GM21723 (cell line): ENCODE measurements around the gene NRF1.

Source experiments
- ATAC-seq: cut with Tn5 transposase; IDR thresholded peaks from one replicate; pipeline ENCODE4 v1.9.1; 2021; ENCODE audit warnings: mild to moderate bottlenecking, moderate library complexity; ENCODE audit not compliant: unreplicated experiment

Gene NRF1

DNA sequence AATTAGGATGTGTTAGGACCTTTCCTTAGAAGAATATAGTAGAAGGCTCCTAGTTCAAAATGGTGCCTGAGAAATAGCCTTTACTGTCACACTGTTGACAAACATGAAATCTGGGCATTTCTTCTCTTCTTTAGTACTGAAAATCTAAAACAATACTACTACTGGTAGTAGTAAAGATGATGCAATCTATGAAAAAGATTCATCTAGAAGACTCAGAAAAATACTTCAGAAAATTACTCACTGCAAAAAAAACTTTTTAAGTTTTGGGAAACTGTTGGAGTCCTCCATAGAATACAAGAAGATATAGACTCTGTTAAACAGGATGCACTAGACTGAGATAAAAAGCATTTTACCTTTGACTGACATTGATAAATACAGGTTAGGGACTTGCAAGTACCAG, 67.1 kb downstream of the NRF1 start:
- no peak for ATAC-seq

DNA sequence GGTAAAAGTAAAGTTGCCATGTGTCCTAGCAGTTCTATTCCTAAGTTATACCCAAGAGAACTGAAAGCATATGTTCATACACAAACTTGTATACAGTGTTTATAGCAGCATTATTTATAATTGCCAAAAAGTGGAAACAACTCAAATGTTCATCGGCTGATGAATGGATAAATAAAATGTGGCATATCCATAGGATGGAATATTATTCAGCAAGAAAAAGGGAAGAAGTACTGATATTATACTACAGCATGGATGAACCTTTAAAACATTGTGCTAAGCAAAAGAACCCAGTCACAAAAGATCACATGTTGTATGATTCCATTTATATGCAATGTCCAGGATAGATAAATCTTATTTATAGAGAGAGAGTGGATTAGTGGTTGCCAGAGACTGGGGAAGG, 68.9 kb downstream of the NRF1 start:
- no peak for ATAC-seq

DNA sequence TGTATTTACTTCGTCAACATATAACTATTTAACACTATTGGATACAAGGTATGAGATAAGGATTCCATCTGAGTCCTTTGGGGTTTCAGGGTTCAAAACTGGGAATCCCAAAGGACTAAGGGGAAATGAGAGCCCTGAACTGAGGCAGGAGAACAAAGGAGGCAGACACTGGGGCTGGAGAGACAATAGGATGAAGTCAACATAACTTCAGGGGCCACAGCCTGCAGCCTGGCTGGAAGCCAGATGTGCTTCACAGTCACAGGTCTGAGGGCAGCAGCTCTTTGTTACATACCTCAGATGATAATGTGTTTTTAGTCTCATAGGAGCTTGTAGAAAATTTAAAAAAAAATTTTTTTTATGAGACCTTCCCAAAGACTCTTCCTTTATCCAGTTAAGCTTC, 73.3 kb downstream of the NRF1 start:
- no peak for ATAC-seq

DNA sequence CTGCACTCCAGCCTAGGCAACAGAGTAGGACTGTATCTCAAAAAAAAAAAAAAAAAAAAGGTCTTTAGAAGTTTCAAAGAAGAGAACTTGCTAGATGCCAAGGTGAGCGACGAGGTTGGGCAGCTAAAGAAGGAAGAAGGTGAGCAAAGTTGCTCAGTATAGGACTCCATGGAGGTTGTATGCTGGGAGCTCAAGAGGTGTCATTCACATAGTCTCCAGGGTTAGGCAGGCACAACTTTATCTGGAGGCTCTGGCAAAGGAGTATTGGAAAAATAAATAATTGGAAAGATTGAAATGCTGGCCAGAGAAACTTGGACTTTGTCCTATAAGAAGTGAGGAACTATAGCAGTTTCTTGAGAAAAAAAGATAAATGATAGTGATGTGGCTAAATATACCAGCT, 74.5 kb downstream of the NRF1 start:
- no peak for ATAC-seq

DNA sequence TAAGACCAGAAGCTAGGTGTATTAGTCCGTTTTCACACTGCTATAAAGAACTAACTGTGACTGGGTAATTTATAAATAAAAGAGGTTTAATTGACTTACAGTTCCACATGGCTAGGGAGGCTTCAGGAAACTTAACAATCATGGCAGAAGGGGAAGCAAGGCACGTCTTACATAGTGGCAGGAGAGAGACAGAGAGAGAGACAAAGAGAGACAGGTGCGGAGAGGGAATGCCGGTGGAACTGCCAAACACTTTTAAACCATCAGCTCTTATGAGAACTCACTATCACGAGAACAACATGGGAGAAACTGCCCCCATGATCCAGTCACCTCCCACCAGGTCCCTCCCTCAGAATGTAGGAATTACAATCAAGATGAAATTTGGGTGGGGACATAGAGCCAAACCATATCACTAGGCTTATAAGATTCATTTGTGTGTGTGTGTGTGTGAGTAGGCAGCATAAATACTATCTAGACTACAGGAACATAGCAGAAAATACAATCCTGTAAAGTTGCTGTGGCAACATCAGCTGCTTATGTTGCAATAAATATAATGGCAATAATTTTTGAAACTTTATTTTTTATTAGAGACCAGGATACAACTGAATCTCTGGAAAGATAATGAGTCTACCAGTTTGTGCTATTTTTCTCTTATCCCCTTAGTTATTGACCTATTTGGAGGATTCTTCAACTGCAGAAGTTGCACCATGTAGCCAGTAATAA, 77.1 kb downstream of the NRF1 start:
- no peak for ATAC-seq

DNA sequence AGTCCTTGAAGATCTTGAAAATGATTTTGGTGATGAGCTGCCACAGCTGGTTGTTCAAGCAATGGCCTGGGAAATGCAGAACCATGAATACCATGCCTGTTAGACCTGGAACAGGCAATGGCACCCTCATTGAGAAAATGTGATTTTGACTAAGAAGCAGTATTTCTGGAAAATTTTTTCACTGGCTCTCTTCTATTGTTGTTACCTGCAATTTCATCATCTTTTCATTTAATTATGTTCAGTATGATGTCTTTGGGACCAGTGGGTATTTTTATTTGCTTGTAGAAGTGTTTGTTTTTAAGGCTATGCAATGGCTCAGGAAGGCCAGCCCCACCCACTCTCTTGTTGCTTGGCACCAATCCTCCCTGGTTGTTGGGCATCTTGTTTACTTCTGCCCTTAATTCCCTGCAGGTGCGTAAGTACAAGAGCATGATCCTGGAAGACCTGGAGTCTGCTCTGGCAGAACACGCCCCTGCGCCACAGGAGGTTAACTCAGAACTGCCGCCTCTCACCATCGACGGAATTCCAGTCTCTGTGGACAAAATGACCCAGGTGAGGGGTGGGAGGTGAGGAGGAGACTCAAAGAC, 78.6 kb downstream of the NRF1 start:
- no peak for ATAC-seq

DNA sequence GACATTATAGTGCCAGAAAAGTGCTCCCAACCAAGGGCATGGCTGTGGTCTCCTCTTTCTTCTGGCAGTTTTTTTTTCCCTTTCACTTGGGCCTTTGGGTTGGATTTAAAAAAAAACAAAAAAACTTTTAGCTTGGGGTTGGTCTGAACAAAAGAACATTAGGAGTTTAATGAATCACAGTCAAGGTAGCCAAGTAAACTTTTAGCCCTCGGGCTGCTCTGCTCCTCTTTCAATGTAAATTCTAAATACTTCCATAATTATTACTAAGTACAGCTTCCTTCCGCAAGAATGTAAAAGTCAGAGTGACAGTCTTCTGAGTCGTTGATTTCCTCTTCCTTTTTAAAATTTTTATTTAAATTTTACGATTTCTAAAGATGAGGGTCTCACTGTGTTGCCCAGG, 79.2 kb downstream of the NRF1 start:
- ATAC-seq = no peak

DNA sequence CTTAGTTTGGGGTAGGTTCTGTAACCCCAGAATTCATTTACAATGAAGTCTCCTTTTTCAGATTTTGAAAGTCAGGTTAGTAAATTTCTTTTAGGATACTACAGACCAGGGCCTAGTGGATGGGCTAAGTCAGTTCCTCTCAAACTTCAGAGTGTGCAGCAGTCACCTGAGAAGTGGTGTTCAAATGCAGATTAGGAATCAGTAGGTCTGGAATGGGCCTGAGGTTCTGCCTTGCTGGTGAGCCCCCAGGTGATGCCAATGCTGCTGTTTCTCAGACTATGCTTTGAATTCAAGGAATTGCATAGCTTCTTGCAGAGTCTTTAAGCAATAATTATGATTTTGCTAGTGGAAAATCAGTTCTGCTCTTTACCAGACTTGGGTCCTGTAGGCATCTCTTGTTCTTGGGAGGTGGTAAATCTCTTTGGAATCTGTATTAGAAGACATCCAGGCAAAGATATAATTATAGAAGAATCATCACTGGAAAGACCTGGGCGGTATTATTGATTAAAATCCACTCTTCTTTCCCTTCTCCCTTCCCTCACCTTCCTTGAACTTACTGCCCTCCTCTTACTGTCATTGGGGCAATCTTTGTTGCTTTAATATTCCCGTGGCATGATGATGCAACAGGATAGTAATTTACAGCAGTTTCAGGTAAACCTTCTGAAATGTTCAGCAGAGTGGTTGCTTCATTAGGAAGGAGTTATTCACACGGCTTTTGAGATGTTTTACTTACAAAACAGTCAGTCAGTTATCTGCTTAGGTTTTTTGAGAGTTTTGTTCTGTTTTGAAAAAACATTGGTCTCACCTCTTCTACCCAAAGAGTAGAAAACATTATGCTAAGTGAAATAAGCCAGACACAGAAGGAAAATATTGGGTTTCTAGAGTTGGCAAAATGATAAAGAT, 87.2 kb downstream of the NRF1 start:
- no peak for ATAC-seq

DNA sequence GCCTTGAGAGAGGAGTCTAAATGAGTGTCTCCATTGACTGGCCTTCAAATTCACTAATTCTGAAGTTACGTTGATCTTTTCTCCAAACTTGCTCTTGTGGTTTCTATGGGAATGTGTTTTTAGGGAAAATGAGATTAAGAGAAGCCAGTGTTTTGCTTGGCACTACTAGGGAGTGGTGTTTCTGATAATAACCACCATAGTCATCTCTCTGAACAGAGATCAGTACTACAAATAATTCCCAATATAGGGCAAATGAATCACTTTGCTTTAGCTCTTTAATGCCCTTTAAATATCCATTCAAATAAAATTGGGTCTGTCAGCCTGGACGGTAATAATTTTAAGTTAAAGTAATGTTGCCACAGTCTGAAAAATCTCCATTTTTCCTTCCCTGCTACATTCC, 90.8 kb downstream of the NRF1 start:
- no peak for ATAC-seq

DNA sequence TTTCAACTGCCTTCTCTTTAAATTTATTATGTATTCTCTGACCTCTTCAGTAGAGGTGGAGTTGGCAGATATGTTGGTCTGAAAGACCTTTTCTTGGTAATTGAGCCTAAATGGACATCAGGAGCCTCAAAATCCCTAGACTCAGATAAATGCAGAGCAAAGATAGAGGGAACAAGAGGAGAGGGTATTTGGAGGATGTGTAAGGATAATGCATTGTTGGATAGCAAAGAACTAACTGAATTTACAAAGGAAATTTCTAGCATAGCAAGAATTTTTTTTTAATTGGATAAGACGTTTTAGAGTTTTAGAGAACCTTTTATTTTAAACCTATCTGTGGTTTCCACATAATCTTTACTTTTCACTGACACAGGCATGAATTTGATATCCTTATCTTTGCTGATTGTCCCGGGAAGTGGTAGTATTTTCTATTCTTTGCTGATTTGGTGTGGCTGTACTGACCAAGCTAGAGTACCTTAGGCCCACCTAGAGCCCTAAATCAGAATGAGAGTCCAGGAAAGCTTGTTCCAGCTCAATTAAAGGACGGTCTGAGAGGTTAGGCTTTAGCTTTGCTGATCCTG, 91.3 kb downstream of the NRF1 start:
- no peak for ATAC-seq

DNA sequence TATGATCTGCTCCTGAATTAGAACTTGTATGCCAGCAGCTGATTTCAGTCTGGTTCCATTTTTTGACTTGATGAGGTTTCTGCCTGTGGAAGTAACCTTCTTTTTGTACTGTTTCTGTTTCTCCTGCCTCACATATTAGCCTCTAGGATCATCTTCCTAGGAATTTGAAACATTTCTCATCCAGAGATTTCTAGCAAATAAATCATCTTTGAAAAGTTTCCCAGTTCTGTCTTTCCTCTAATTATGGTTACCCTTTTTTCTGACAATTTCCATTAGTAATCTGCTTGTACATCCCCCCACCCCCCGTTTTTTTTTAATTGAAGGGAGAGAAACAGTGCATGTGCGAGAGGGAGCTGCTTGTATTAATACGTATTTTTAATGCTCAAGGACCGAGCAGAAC, 92.2 kb downstream of the NRF1 start:
- ATAC-seq = no peak

DNA sequence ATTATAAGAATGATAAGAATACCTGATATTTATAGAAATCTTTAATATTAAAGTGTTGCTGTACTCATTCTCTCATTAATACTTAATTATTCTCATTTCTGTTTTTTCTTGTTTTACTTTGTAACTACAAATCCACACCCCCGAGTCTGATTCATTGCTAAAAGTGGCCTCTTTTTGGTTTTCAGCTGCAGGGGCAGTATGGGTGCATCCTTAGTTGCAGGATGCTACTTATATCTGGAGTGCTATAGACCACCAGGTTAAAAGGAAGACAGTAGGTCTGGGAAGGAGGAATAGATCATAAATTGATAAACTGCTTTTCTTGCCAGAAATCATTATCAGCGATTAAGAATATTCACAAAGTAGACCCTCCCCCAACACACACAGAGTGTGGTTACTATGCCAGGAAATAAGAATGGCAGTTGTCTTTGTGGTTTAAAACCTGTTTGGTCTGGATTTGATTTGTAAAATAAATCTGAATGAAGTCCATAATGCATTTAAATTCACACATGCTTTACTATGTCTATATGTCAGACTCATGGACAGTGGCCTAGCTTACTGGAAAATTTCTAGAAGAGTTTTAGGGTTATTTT, 96.5 kb downstream of the NRF1 start:
- ATAC-seq = no peak

DNA sequence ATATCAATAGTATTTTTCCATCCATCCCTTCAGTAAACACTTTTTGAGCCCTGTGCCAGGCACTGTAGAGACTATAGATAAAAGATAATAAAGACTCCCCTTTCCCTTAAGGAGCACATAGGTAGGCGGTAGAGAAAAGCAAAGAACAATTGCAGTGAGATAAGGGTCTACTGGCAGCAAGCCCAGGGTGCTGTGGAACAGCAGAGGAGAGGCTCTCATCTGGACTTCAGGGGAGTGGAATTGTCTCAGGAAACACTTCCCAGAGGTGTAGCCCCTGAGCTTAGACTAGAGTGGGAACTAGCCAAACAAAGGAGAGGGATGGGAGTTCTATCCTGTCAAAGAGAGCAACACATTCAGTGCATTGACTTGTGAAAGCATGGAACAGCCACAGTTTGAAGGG, 102.0 kb downstream of the NRF1 start:
- no peak for ATAC-seq

DNA sequence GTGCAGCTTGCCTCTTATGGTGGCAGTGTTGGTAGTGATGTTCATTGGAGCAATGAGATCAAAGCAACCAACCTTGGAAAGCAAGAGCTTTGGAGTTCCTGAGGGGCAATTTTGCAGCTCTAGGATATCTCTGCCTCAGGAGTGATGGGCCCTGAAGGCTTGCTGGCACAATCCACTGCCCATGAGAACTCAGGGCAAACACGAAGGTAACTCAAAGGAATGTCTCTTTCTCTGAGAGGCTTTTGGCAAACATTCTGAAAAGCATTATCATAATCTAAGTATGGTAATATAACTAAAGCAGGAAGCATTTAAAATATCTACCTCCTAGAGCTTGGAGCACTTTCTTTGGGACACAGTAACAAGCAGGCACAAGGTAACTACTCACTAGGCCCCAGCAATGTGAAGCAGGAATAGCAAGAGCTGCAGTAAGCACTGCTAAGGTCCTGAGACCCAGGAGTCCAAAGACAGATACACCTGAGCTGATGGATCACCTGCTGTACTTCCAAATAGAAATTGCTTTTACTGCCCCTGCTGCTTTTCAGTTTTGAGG, 103.1 kb downstream of the NRF1 start:
- ATAC-seq = no peak

DNA sequence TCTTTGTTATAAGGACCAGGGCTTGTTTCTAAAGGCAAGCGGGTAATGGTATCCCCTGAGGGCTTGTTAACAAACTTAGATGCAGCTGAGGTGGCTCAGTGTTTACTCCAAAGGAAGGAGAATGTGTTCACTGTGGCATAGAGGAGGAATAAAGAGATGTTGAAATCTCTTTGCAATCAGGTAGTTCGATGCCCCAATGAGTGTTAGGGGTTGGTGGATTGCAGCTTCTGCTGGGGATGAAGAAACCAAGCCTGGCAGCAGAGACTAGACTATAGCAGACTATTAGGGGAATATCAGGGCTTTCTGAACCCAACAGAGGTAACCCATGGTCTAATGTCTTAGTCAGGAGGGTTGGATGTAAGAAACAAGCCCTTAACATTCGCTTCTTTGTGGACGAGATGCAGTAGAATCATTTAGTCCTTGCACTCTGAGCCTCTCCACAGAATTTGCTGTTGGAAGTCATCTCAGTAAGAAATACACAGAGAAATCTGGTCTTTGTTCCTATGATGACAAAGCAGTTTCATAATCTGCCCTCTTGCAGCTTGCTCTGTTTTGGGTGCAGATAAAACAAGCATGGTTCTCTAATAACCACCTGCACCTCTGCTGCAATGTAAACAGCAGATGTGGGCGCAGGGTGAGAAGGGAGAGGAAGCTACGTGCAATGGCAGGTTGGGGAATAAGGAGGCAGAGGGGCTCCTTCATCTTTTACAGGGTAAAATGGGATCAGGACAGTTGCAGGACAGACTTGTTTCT, 108.6 kb downstream of the NRF1 start:
- ATAC-seq = no peak

DNA sequence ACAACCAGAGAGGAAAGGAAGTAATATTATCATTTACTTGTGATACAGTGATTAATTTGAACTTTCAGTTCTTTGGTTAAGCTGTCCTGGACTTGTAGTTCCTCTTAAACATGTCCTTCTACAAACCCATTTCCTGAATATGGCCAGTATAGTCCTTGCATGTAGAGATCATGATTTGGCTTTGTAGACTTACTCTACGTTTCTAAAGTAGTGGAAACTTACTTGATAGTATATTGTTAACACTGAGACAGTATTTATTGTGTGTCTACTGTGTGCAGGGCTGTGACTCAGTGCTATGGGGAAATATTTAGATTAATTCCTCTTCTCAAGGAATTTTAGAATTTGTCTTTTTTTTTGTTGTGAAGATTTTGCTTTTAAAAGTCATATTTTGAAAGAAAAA, 109.5 kb downstream of the NRF1 start:
- ATAC-seq = no peak

DNA sequence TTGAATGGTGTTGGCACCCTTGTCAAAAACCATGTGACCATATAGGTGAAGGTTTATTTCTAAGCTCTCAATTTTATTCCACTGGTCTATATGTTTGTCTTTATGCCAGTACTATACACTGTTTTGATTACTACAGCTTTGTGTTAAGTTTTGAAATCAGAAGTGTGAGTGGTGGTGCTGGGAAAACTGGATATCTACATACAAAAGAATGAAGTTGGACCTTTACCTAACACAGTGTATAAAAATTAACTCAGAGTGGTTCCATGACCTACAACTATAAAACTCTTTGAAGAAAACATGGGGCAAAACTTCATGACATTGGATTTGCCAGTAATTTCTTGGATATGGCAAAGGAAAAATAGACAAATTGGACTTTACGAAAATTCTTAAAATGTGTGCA, 112.2 kb downstream of the NRF1 start:
- ATAC-seq = no peak

DNA sequence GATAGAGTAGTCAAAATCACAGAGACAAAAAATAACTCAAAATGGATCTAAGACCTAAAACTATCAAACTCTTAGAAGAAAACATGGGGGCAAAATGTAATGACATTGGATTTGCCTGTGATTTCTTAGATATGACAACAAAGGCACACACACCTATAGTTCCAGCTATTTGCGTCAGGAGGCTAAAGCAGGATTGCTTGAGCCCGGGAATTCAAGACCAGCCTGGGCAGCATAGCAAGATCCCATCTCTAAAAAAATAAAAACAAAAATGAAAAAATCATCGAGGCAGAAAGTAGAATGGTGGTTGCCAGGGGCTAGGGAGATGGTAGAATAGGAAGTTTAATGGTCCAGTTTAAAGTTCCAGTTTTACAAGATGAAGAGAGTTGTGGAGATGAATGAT, 113.3 kb downstream of the NRF1 start:
- no peak for ATAC-seq

DNA sequence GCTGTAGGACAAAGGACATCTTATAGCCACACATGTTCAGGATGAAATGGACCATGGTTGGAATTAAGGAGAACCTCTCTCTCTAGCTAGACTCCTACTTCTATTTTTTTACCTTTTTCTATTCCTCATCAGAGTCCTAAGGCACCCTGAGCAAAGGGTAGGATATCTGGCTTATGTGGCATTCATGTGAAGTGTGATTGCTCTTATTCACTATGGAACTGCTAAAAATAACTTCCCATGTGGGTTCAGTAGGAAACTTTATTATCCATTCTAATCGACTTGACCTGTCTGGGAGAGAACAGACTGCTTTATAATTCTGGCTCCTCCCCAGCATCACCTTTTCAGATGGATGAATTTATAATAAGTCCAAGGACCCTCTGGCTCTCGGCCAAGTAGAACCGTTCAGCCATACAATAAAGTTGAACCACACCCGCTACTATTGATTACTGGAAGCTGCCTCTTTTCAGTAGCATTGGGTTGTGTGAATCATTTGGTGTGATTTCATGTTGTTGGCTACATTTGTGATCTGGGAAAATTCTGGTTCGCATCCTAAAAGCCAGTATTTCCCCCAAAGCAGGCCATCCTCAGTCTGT, 117.5 kb downstream of the NRF1 start:
- no peak for ATAC-seq

DNA sequence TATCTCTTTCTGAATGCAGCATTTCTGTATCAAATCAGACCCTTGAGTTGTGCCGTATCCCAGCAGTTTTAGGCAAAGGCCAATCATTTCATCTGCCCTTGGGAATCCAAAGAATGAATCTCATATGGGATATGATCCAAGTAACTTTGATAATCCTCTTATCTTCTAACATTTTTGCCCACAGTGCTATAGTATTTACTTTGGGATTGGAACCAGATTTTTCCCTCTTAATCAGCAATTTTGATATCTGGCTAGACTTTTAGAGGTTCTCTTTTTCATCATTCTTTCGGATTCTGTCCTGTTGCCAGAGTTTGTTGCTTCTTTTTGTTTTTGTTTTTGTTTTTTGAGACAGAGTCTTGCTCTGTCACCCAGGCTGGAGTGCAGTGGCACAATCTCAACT, 118.0 kb downstream of the NRF1 start:
- no peak for ATAC-seq
